ENCODE measurements around the gene WSB1. TPM values are rescaled to one million over a fixed set of nuclear protein-coding genes. Genes with fewer than 3 reads are reported as not detected.

Gene WSB1
- total and polyA plus RNA-seq, 10 of the 15 experiments (the other 5 are each of a cell fraction or from before 2014, with no cell fraction given) = 26.6 to 458 (median 101) TPM

- no peak overlapping the region for H2AFZ ChIP-seq (ENCODE audit: control insufficient read depth, low read depth, low read length)
- FAIRE-seq (no peak), DNase-seq (ENCODE audit: low read depth, low spot score) (no peak), ATAC-seq (no peak)
- RAD21 ChIA-PET (ENCODE audit: unreplicated experiment) = no interaction called here
- in situ Hi-C loops (cut with MboI) = no loop called here
- no peaks in the 10 kb centered on the region for H3K4me1 ChIP-seq (ENCODE audit: control insufficient read depth, insufficient read depth, low read length)
- BruUV-seq (replicated peaks) = no TSS peak
- 100% methylated on average over 1 of the region's 1 CpG for WGBS (ENCODE audit: insufficient coverage, insufficient replicate concordance, low lambda C conversion rate, missing lambda C conversion rate)
- no peaks in the 10 kb centered on the region for H3K27me3 ChIP-seq (replicated peaks in 1 of 2; ENCODE audit: control insufficient read depth in 2 of 2, insufficient read depth in 2 of 2, low read length in 1 of 2)
- H3K9me3 ChIP-seq (replicated peaks; ENCODE audit: control insufficient read depth, insufficient read depth, low read length) = no peaks in the 10 kb centered on the region
- SMC1A ChIA-PET (ENCODE audit: uncharacterized antibody, unreplicated experiment) = no interaction called here
- no peak overlapping the region for H3K4me2 ChIP-seq (ENCODE audit: control insufficient read depth, insufficient read depth)
- POLR2A ChIA-PET = interaction anchor here (1.3 kb wide), 1 partner anchor 24 kb away, joined by 3 read pairs; no protein-coding TSS in a partner anchor
- H3K9ac ChIP-seq (ENCODE audit: control insufficient read depth, insufficient read depth, low read length) = no peak overlapping the region
- no peak overlapping the region for H3K27ac ChIP-seq (ENCODE audit: control insufficient read depth, insufficient read depth)
- intact Hi-C loops (cut with micrococcal nuclease; ENCODE audit: unreplicated experiment) = no loop called here
- CTCF ChIA-PET = no interaction called here
- H3K79me2 ChIP-seq (ENCODE audit: control insufficient read depth, insufficient read depth, low read length) = no peaks in the 10 kb centered on the region
- no peak overlapping the region for H3K4me3 ChIP-seq
- no peaks in the 10 kb centered on the region for H4K20me1 ChIP-seq (ENCODE audit: control insufficient read depth, insufficient read depth)
- no peaks in the 10 kb centered on the region for H3K36me3 ChIP-seq (ENCODE audit: control insufficient read depth in 2 of 2, insufficient read depth in 2 of 2, low read length in 1 of 2)
- TF ChIP-seq ATF3 (IDR thresholded peaks at IDR 0.05; ENCODE audit: borderline replicate concordance, extremely low read depth, low read depth, low read length) = no peak
- TF ChIP-seq RBBP5 (conservative IDR thresholded peaks at IDR 0.05) = no peak
- TF ChIP-seq SMARCA5 (IDR thresholded peaks at IDR 0.05) = no peak
- no peak for TF ChIP-seq TBL1XR1 (IDR thresholded peaks at IDR 0.05; ENCODE audit: low read depth, low read length)
- TF ChIP-seq SMAD1 (IDR thresholded peaks at IDR 0.05; ENCODE audit: low read depth, partially characterized antibody) = no peak
- TF ChIP-seq PBX3 (IDR thresholded peaks at IDR 0.05; ENCODE audit: insufficient replicate concordance, low read depth, low read length) = no peak
- TF ChIP-seq BCLAF1 (IDR thresholded peaks at IDR 0.05) = no peak
- no peak for TF ChIP-seq CEBPZ (IDR thresholded peaks at IDR 0.05; ENCODE audit: low read depth, low read length)
- TF ChIP-seq EP300 (IDR thresholded peaks at IDR 0.05; ENCODE audit: borderline replicate concordance in 1 of 2, control insufficient read depth in 1 of 2, low read depth in 2 of 2, low read length in 2 of 2) = no peak
- TF ChIP-seq MAX (IDR thresholded peaks at IDR 0.05; ENCODE audit: low read depth, low read length) = no peak
- TF ChIP-seq NFYA (IDR thresholded peaks at IDR 0.05; ENCODE audit: borderline replicate concordance, low read depth, low read length) = no peak
- TF ChIP-seq TAF1 (IDR thresholded peaks at IDR 0.05; ENCODE audit: borderline replicate concordance, low read depth, low read length) = no peak
- no peak for TF ChIP-seq ZBTB33 (IDR thresholded peaks at IDR 0.05)
- TF ChIP-seq CHD2 (IDR thresholded peaks at IDR 0.05; ENCODE audit: borderline replicate concordance, low read depth, low read length) = no peak
Measured at GRCh38 chr17:27266228-27266627, 27.7 kb upstream of the WSB1 start.

Measured in GM12878 (cell line).